Activated CD4-positive, alpha-beta T cell treated with anti-CD3 and anti-CD28 coated beads for 1 hour (primary cell): ENCODE data around the gene BTLA.
"Not testable (repeated sequence)": the region's sequence is repeated elsewhere in the genome, so short reads cannot be mapped to it uniquely, and the experiment has no call there.

Source experiments
- DNase-seq: peaks from one replicate; pipeline ENCODE4 v3.0.0-alpha.2; 2020

The BTLA gene

GRCh38 chr3:112437146-112438022 lies 61.9 kb downstream of the BTLA start:
- no peak for DNase-seq

- DNase-seq: no peak
Observed at GRCh38 chr3:112429960-112430359, 69.3 kb downstream of the BTLA start.

GRCh38 chr3:112427123-112427522 lies 72.1 kb downstream of the BTLA start:
- no peak for DNase-seq

GRCh38 chr3:112425858-112426750 lies 73.2 kb downstream of the BTLA start:
- DNase-seq: no peak

GRCh38 chr3:112425382-112425781 lies 73.9 kb downstream of the BTLA start:
- DNase-seq: no peak

GRCh38 chr3:112424394-112424793 lies 74.9 kb downstream of the BTLA start:
- DNase-seq: no peak

- not testable (repeated sequence) for DNase-seq
Observed at GRCh38 chr3:112422921-112423320, 76.4 kb downstream of the BTLA start.

GRCh38 chr3:112418526-112418925 lies 80.7 kb downstream of the BTLA start:
- not testable (repeated sequence) for DNase-seq

- no peak for DNase-seq
Observed at GRCh38 chr3:112417696-112418318, 81.5 kb downstream of the BTLA start.

- no peak for DNase-seq
Observed at GRCh38 chr3:112416391-112417212, 82.7 kb downstream of the BTLA start.

- no peak for DNase-seq
Observed at GRCh38 chr3:112415390-112415789, 83.9 kb downstream of the BTLA start.
